Kidney tubule cell (primary cell): ENCODE results near the gene ATG2B.

Experiments used
- DNase-seq: peaks from one replicate; pipeline ENCODE4 v3.0.0-alpha.2; 2018; ENCODE audit warnings: low spot score

The ATG2B gene

GRCh38 chr14:96270565-96271420 is 92.3 kb downstream of the ATG2B start:
- no peak for DNase-seq

- no peak for DNase-seq
Measured at GRCh38 chr14:96269359-96269710, 93.8 kb downstream of the ATG2B start.

- peak; percentile 93 for DNase-seq
Measured at GRCh38 chr14:96268431-96269358, 94.4 kb downstream of the ATG2B start.

GRCh38 chr14:96267916-96268315 is 95.2 kb downstream of the ATG2B start:
- DNase-seq = peak; percentile 62

- DNase-seq = peak; percentile 44
Measured at GRCh38 chr14:96267336-96267735, 95.8 kb downstream of the ATG2B start.

GRCh38 chr14:96265383-96266095 is 97.6 kb downstream of the ATG2B start:
- DNase-seq = no peak

GRCh38 chr14:96264853-96265252 is 98.3 kb downstream of the ATG2B start:
- peak; percentile 18 for DNase-seq

GRCh38 chr14:96264200-96264553 is 99.0 kb downstream of the ATG2B start:
- DNase-seq = no peak

- DNase-seq = no peak
Measured at GRCh38 chr14:96263347-96264199, 99.6 kb downstream of the ATG2B start.

GRCh38 chr14:96261772-96262655 is 101.1 kb downstream of the ATG2B start:
- DNase-seq = no peak

- no peak for DNase-seq
Measured at GRCh38 chr14:96261053-96261452, 102.1 kb downstream of the ATG2B start.

- no peak for DNase-seq
Measured at GRCh38 chr14:96260341-96260821, 102.8 kb downstream of the ATG2B start.

- DNase-seq = no peak
Measured at GRCh38 chr14:96257900-96258299, 105.2 kb downstream of the ATG2B start.

GRCh38 chr14:96257056-96257455 is 106.1 kb downstream of the ATG2B start:
- no peak for DNase-seq

GRCh38 chr14:96256407-96256806 is 106.7 kb downstream of the ATG2B start:
- DNase-seq = no peak

- DNase-seq = no peak
Measured at GRCh38 chr14:96255501-96256366, 107.4 kb downstream of the ATG2B start, which contains the start of gene BDKRB1. Gene BDKRB1 (plus strand): TSS chr14:96256210. CDS start chr14:96263683, 7,473 bp downstream.

GRCh38 chr14:96254687-96255086 is 108.5 kb downstream of the ATG2B start:
- no peak for DNase-seq

GRCh38 chr14:96252999-96253539 is 110.1 kb downstream of the ATG2B start:
- peak; percentile 80 for DNase-seq
